NCI-H82 (cell line): Measurements from ENCODE around the gene MT1B.
A peak's percentile ranks its signal among the peaks of the same experiment; 100 is the strongest.
"Not testable (repeated sequence)": the region's sequence is repeated elsewhere in the genome, so short reads cannot be mapped to it uniquely, and the experiment has no call there.

Experiments used
- DNase-seq: peaks from one replicate; lab custom pipeline; 2025; lab: John Stamatoyannopoulos, UW

Gene MT1B

DNA sequence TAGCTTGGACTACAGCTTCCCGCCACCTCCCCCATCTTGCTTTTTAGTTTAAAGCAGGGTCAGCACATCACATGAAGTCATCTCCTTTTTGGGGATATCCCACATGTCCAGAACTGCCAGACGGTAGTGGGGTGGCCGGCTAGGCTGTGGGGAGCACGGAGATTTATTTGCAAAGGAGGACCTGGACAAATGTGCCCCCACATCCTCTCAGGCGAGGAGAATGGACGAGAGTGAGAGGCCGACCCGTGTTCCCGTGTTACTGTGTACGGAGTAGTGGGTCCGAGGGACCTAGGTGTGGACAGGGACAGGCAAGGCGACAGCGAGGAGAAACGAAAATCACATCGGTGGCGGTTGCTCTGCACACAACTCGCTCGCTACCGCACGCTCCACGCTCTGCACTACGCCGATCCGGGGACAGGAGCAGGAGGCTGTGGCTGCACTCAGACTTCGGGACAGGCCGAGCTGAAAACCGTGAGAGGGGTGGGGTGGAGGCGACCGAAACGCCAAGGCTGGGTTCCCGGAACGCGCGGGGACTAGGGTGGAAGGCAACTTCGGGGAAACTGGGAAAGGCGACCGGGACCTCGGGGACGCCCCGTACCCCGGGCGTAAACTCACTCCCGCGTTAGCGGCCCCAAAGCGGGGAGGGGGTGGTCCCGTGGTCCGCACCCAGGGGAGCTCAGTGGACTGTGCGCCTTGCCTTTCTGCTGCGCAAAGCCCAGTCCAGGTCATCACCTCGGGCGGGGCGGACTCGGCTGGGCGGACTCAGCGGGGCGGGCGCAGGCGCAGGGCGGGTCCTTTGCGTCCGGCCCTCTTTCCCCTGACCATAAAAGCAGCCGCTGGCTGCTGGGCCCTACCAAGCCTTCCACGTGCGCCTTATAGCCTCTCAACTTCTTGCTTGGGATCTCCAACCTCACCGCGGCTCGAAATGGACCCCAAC lies 13.6 kb upstream of the MT1B start, which contains the start of gene MT1A:
Gene MT1A, plus strand, starts transcription at position 853 of the 937 bp plus-strand sequence. Its CDS starts 73 bp downstream, at position 926.
- DNase-seq, result no peak

DNA sequence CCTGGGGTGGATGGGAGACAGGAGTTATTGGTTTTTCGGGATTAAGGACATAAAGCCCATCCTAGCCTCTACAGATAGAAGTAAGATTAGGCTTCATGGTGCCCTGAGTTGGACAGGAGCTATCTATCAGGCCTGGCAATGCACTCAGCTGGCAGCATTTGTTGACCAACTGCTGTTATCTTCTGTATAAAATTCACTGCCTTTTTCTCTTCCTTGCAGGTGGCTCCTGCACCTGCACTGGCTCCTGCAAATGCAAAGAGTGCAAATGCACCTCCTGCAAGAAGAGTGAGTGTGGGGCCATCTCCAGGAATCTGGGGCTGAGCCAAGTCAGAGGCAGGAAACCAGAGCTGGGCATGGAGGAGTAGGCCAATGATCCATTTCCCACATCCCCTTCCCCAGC lies 12.6 kb upstream of the MT1B start:
- no peak for DNase-seq

DNA sequence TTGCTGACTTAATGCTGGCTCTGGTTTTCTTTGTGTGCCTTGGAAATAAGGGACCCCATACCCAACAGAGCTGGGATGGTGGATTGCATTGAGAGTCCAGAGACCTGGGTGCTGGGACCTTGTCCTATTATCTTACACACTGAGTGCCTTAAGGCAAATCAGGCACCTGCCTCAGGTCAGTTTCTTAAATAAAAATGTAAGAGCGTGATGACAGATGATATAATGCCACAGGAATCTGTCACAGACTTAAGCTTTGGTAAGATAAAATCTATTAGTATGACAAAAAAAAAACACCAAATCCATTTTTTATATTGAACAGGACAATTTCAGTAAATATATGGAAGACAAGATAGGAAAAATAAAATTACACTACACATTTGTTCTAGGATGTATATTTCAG lies 11.6 kb upstream of the MT1B start:
- DNase-seq, result no peak

DNA sequence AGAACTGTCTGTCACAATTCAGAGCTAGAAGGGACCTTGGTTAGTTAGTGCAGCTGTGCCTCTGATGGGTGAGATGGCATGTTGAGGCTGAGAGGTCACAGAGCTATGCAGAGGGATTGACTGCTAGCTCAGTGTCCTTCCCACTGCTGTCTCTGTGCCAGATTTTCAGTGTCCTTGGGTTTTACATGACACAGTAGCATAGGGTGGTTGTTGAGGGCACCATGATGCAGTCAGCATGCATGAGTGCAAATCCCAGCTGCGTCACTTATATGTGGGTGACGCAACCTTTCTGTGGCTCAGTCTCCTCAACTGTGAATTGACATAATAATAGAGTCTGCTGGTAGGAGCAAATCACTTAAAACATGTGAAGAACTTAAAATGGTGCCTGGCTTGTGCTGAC lies 10.5 kb upstream of the MT1B start:
- no peak for DNase-seq

DNA sequence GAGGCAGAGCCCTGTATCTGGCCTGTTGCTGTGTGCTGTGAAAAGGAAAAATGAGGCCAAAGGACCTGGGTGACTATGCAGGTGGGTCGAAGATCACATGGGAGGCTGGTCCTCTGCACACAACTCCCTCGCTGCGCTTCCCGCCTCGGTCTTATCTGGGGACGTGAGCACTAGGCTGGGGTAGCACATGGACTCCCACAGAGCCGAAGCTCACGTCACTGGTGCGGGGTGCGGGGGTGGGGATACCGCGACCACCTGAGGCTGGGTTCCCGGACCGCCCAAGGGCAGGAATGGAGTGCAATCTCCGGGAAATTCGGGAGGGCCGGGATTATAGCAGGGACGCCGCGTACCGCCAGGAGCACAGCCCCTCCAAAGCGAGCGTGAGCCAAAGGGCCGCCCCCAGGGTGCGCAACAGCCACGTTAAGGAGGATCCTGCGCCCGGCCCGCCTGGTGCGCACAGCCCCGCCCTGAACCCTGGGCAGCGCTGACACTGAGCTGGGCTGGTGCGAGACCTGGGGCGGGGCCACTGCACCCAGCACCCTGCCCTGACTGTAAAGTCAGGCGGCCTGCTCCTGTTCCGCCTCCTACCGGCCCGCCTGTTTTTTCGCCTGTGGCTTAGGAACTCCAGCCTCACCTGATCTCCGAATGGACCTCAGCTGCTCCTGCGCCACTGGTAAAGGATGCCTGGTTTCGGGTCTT lies 8.5 kb upstream of the MT1B start:
- DNase-seq, result peak; percentile 43

DNA sequence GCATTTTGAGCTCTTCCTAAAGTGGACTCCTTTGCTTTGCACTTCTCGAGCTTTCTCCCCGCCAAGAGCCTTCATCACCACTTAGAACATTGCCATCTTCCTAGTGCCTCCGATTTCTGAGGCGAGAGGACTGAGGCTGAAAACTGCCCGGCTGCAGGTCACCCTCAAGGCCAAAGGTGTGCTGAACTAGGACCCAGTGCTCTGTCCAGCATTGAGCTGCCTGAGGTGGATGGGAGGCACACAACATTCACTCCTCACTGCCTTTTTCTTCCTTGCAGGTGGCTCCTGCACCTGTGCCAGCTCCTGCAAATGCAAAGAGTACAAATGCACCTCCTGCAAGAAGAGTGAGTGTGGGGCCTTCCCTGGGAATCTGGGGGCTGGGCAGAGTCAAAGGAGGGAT lies 7.9 kb upstream of the MT1B start:
- DNase-seq, result no peak

DNA sequence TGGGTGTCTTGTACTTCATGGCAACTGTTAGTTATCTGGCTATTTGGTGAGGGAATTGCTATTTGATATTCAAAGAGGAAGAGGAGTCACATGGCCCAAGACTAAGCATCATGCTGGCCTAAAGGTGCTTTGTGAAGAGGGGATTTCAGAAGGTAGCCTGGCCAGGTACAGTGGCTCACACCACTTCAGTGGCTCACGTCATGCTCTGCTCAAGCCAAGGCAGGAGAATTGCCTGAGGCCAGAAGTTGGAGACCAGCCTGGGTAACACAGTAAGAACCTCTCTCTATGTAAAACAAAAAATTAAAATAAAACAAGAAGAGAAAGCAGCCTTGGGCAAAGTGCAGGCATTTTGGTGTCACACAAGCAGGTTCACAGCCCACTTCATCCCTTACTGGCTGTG lies 6.4 kb upstream of the MT1B start:
- DNase-seq, result no peak

DNA sequence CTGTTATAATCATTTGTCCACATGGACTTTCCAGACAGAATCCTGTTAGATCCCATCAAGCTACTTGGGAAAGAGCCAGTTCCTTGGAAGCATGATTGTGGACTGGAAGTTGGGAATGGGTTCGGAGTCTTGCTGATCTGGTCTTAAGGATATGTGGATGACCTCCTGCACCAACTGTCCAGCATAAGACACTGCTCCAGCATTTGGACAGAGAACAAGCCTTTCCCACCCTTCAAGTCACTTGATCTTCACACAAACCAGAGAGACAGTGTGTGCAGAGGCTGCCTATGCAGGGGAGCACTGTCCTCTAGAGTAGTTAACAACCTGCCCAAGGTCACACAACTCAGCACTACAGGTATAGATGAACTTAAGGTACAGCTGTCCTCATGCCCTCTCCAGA lies 5.8 kb upstream of the MT1B start:
- no peak for DNase-seq

DNA sequence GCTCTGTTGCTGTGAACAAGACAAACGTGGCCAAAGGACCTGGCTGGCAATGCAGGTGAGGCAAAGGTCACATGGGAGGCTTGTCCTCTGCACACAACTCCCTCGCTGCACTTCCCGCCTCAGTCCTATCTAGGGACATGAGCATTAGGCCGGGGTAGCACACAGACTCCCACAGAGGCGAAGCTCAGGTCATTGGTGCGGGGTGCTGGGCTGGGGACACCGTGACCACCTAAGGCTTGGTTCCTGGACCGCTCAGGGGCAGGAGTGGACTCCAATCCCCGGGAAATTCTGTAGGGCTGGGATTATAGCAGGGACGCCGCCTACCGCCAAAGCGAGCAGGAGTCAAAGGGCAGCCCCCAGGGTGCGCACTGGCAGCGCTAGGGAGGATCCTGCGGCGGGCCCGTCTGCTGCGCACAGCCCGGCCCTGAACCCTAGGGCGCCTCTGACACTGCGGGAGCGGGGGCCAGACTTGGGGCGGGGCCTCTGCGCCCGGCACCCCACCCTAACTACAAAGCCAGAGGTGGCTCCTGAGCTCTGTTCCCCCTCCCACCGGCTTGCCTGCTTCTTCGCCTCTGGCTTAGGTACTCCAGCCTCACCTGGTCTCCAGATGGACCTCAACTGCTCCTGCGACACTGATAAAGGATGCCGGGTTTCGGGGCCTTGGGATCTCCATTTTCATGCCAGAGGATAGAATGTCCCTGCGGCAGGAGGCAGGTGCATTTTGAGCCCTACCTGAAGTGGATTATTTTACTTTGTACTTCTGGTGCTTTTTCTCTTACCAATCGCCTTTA lies 3.9 kb upstream of the MT1B start:
- DNase-seq, result no peak

DNA sequence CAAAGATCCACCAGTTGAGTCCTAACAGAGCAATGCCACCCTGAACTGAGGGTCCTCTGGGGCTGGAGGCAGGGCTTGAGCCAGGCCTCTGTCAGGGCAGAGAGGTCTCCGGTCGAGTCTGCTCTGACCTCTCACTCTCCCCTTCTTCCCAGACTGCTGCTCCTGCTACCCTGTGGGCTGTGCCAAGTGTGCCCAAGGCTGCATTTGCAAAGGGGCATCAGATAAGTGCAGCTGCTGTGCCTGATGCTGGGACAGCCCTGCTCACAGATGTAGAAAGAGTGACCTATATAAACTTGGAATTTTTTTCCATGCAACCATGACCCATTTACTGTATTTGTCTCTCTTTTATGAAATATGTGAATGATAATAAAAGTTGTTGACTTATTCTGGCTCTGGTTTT lies 2.4 kb upstream of the MT1B start:
- DNase-seq, result no peak

DNA sequence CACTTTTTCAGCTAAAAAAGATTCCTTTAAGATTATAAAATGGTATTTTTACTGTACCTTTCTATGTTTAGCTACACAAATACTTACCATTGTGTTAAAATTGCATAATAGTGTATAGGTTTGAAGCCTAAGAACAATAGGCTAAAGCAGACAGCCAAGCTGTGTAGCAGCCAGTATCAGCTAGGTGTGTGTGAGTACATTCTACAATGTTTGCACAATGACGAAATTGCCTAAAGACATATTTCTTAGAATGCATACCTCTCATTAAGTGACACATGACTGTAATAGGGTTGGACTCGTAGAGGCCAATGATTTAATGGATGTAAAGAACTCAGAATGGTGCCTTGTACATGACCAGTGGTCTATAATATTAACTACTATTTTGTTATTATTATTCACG lies 1.9 kb upstream of the MT1B start:
- no peak for DNase-seq

DNA sequence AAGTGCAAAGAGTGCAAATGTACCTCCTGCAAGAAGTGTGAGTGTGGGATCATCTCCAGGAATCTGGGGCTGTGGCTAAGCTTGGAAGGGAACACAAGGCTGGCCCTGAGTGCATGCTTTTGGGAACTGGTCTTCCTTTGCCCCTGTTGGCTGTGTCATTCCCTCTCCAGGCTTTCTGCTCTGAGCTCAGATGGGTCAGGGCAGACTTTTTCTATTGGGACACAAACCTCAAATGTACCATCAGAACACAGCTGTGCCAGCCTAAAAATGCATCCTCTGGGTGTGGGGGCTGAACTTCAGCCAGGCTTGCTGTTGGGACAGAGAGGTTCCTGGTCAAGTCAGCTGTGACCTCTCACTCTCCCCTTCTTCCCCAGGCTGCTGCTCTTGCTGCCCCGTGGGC lies 914 bp downstream of the MT1B start:
- DNase-seq, result no peak

DNA sequence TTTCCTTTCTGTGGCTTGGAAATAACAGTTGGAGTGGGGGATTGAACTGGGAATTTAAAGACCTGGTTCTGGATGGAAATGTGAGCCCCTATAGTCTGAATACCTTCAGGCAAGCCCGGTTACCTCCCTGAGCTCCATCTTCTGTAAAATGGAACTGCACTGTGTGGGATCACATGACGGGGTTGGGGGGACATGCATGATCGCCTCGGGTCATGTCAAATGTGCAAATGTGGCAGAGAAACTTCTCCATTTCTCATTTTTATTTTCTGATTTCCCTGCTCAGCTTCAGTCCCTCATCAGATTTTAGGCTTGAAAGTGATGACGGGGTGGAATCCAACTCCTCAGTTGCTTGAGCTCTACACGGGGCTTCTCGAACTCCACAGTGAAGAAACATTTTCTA lies 1.5 kb downstream of the MT1B start:
- no peak for DNase-seq

DNA sequence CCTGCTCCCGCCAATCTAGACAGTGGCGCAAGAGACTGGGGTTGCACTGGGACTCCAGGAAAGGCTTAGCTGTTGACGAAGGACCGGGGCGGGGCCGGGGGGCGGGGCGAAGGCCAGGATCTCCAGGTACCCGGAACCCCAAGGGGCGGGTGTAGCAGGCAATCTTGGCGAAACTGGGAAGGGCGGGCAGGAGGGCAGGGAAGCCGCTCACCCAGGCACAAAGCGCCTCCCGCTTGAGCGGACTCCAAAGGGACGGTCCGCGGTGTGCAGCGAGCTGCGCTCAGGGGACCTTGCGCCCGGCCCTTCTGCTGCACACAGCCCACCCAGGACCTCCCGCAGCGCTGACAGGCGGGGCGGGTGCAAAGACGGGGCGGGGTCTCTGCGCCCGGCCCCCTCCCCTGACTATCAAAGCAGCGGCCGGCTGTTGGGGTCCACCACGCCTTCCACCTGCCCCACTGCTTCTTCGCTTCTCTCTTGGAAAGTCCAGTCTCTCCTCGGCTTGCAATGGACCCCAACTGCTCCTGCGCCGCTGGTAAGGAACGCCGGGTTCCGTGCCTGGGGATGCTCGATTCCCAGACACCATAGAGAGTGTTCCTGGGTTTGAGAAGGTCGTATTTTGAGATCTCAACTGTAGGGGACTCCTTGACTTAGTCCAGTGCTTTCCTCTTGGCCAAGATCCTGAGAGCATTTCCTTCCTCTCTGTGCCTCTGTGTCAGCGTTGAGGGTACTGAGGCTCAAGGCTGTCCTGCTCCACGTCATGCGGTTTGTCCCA lies 6.1 kb downstream of the MT1B start, which contains the start of gene MT1F:
Gene MT1F, plus strand, starts transcription at position 405 of the 772 bp plus-strand sequence. Its CDS starts 100 bp downstream, at position 505.
- peak; percentile 71 for DNase-seq

DNA sequence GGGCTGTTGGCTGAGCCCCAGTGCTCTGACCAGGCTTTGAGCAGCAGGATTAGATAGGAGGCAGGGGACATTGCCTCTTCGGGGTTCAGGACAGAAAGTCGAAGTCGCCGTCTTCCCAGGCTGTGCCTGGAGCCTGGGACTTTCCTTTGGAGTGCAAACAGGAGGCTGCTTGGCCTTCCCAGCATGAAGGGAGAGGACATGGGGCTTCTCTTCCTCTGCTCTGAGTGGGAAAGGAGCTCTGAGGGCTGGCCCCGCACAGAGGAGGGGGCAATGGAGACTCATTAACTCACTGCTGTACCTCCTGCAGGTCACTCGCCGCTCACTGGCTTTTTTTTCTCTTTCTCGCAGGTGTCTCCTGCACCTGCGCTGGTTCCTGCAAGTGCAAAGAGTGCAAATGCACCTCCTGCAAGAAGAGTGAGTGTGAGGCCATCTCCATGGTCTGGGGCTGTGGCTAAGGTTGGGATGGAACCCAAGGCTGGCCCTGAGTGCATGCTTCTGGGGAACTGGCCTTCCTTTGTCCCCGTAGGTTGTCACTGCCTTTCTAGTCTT lies 6.7 kb downstream of the MT1B start:
- no peak for DNase-seq

DNA sequence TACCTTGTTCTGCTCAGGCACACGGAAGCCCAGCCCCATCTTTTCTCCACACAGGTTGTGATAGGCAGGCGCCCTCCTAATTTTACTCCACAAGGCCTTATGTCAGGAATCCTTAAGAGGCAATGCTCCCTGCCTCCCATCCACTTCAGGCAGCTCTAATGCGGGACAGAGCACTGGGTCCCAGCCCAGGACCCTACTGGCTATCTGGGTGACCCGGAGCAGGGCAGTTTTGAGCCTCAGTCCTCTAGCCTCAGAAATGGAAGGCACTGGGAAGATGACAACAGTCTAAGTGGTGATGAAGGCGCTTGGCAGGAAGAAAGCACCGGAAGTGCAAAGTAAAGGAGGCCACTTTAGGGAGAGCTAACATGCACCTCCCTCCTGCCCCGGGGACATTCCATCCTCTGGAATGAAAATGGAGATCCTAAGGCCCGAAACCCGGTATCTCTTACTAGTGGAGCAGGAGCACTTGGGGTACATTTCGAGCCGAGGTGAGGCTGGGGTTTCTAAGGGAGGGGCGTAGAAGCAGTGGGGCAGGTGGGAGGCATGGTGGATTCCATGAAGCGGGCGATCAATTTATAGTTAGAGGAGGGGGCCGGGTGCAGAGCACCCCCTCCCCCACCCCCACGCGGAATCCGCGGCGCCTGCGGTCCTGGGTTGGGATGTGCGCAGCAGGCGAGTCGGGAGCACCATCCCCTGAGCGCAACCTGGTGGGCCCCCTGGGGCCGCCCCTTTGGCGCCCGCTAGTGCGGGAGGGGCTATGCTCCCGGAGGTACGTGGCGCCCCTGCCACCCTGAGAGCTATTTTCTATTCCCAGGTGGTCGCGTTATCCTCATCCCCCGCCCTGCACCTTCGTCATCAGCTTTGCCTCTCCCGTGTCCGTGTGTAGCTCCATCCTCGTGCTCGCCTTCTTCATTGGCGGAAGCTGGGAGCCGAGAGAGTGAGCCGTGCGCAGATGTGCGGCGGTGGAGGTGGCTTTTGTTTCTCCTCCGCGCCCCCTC lies 11.0 kb downstream of the MT1B start:
- DNase-seq, result no peak

DNA sequence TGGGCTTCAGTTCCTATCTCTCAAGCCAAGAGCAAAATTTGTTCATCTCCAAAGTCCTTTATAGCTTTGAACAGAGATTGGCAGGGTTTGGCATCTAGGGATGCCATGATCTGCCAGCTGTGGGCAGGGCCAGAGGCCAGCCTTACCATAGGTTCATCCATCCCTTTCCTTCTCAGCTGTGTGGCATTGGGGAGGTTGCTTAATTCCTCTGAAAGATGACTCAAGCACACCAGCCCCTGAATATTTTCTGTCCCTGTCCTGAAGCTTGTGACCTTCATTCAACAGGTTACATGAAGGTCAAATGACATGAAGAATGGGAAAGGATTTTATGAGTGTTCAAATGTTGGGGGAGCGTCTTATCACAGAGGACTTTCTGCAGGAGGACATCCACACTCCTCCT lies 12.8 kb downstream of the MT1B start:
- DNase-seq, result no peak

DNA sequence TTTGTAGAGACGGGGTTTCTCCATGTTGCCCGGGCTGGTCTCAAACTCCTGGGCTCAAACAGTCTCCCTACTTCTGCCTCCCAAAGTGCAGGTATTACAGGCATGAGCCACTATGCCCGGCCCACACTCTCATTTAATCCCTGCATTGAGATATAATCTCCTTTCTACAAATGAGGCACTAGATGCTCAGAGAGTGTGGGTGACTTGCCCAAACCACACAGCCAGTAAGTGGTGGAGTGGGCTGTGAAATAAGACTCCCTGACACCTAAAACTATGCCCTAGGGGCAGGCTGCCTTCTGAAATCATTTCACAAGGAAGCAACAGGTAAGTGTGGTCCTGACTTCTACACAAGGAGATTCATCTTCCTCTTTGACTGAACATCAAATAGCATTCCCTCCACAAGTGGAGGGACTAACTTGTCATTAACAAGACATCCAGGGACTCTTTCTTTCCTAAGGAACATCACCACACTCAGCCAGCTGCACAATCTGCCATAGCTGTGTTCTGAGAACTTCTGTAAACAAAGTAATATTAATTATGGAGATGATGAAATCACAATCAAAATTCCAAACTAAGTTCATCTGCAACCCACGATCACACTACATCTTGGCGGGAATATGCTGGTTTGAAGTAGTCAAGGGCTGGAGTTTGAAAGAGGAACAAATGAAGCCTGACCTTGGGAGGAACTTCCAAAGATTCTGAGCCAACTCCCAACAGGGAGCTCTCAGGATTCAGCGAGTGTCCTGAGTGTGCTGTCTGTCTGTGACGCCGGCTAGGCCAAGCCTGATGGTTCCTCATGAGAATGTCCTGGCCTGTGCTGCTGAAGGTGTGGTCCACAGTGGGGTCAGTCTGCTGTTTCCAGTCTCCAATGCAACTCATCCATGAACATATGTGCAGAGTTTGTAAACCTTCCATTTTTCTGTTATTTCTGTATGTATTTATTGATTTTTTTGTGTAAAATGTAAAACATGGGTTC lies 13.9 kb downstream of the MT1B start:
- not testable (repeated sequence) for DNase-seq
